Heart left ventricle (tissue), 13 donors: ENCODE results near the gene ARIH1.
A peak's percentile ranks its signal among the peaks of the same experiment; 100 is the strongest.

Experiments used
- POLR2A ChIP-seq, 2 donors: fragments of 450-650 bp; IDR thresholded peaks; one replicate each; pipeline ENCODE4 v1.6.1; 2017; ENCODE audit warnings: antibody characterized with exemption in 2 of 2, mild to moderate bottlenecking in 2 of 2, moderate library complexity in 2 of 2
- TF ChIP-seq, protein P1 (sequence below), 12 donors: fragments of 200-600 bp; sonication (generic) in 4 of 12; IDR thresholded peaks; one replicate each; pipeline versions ENCODE4 v1.5.0 to v1.8.0; 2018 to 2022; ENCODE audit warnings: antibody characterized with exemption in 12 of 12, mild to moderate bottlenecking in 5 of 12
- donor health status: ischemic (EF 13 %, LVEDD 7.1; RV severe dilation, severe dysfunction).
- donor health status: DM: no; HTN: yes; CAD: no.
- donor health status: DM: no; HTN: no; CAD: no.
- donor health status: ischemic (EF 25% LVEDD 6.9; RV normal size, moderate dysfunction).
- donor health status: ischemic (EF 25% LVEDD 5.7; RV mildly dilated, moderate dysfunction).
- donor health status: ischemic (EF 35%, LVEDD 5.7; RV mildly dilated, moderate dysfunction).
- donor health status: nonischemic (EF 11% LVEDD 7.7; RV severe dilation, severe dysfunction).
- donor health status: DM: yes; HTN: yes; CAD: no.
- donor health status: PGD.
- donor health status: ischemic (EF 29% LVEDD 5.4; RV normal size, mild dysfunction).
- donor health status: nonischemic (EF 23%, LVEDD 6.1; RV moderate dilation, normal function).

DNA sequence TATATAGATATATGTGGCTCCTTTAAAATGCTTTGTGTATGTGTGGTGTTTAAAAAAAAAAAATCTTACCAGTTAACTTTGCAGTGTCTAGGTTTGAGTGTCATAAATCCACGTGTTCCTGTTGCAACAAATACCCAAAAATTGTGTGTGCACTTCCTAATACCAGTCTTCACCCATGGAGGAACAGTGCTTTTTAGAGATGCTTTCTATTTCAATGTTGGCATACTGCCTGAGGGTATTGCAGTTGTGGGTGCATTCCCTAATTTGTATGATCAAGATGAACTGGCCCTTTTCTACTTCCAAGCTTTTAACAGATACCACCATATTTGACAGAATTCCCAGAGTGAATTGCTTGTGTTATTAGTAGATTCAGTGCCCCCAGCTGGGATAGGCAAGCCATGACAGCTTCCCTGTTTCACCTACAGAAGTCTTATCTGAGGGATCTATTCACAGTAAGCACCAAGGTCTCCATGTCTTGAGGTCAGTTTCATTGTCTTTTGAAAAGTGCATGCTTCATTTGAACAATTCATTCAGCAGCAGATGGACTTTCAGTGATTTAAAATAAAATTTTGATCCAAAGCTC, 111.4 kb downstream of the ARIH1 start:
- TF ChIP-seq, protein P1, sequence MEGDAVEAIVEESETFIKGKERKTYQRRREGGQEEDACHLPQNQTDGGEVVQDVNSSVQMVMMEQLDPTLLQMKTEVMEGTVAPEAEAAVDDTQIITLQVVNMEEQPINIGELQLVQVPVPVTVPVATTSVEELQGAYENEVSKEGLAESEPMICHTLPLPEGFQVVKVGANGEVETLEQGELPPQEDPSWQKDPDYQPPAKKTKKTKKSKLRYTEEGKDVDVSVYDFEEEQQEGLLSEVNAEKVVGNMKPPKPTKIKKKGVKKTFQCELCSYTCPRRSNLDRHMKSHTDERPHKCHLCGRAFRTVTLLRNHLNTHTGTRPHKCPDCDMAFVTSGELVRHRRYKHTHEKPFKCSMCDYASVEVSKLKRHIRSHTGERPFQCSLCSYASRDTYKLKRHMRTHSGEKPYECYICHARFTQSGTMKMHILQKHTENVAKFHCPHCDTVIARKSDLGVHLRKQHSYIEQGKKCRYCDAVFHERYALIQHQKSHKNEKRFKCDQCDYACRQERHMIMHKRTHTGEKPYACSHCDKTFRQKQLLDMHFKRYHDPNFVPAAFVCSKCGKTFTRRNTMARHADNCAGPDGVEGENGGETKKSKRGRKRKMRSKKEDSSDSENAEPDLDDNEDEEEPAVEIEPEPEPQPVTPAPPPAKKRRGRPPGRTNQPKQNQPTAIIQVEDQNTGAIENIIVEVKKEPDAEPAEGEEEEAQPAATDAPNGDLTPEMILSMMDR (IDR thresholded peaks at IDR 0.05): peak in 2 of 12 donors; percentile 9
- no peak for TF ChIP-seq POLR2A (IDR thresholded peaks at IDR 0.05)
